ENCODE measurements around the gene FBXO9.
A peak's percentile ranks its signal among the peaks of the same experiment; 100 is the strongest.

FBXO9 gene

GRCh38 chr6:53065266-53066076 lies at the start of gene FBXO9:
TSS of gene FBXO9 (plus strand) at chr6:53065404. CDS start at chr6:53065790, 386 bp downstream.
- peak; percentile 50 for DNase-seq

DNA sequence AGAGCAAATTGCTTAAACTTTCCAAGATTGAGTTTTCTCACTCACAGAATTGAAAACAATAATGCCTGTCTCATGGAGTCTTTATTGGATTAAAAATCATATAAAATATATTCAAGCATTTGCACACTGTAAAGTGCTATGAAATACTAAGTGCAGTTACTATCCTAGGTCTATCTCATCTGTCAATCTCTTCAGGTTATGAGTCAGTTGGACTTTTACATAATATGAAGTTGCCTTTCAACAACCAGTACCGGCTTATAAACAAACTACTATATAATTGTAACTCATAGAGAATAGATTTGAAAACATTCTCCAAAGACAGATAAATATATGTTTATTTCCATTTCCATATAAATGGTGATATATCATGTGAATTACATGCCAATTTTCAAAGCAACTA lies 49.7 kb upstream of the FBXO9 start:
- no peak for DNase-seq

GRCh38 chr6:53018446-53018845 lies 46.8 kb upstream of the FBXO9 start:
- DNase-seq, result no peak

GRCh38 chr6:53020005-53020744 lies 45.0 kb upstream of the FBXO9 start:
- DNase-seq, result no peak

GRCh38 chr6:53023323-53023722 lies 41.9 kb upstream of the FBXO9 start:
- DNase-seq, result no peak

DNA sequence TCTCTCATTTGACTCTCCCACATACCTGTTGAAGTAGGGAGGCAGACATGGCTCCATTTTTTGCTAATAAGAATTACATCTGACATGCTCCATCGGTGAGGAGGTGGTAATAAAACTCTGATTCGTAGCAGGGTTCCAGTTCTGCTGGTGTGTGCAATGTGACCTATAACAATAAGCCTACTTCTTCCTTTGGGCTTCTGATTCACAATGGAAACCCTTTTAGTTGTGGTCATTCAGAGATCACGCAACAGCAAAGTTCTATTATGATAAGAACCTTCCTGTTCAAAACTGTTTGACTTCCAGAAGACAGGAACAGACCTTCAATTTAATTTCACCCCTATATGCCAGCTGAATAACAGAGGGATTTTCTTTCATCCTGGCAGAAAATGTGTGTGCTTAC lies 38.7 kb upstream of the FBXO9 start:
- DNase-seq, result no peak

- DNase-seq, result no peak
Measured at GRCh38 chr6:53027131-53027718, 38.0 kb upstream of the FBXO9 start.

- DNase-seq, result no peak
Measured at GRCh38 chr6:53028467-53028866, 36.7 kb upstream of the FBXO9 start.

GRCh38 chr6:53029257-53029656 lies 35.9 kb upstream of the FBXO9 start:
- no peak for DNase-seq

- no peak for DNase-seq
Measured at GRCh38 chr6:53029761-53030160, 35.4 kb upstream of the FBXO9 start.

- no peak for DNase-seq
Measured at GRCh38 chr6:53031281-53031680, 33.9 kb upstream of the FBXO9 start.

- DNase-seq, result no peak
Measured at GRCh38 chr6:53032849-53033248, 32.4 kb upstream of the FBXO9 start.

- no peak for DNase-seq
Measured at GRCh38 chr6:53033764-53034163, 31.4 kb upstream of the FBXO9 start.

DNA sequence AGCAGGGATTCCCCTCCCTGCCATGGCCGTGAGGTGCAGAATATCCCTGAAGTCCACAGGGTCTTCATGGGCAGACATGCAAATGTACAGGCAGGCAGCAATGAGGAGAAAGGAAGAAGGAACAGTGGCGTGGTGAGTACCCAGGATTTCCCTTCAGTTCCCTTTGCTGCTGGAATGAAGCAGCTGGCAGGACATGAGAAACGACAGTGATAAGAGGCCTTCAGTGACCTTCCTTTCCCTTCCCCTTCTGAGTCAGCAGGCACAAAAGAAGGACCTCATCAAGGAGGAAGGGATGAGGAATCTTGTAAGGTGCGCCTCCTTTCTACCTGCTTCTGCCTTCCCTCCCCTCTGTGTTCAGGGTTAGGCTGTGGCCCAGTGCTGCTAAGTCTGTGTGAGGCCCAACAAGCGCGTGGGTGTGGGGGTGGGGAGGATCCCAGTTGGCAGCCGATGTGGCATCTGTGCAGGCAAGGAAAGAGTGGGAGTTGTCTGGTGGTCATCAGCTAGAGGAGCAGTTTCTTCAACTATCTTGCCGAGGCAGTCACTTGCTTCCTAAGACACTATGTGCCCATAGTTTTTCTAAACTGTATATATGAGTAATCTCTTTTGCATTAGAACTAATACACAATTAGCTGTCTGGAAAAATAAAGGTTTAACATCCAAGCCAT lies 29.5 kb upstream of the FBXO9 start:
- DNase-seq, result no peak

GRCh38 chr6:53038141-53038540 lies 27.1 kb upstream of the FBXO9 start:
- DNase-seq, result no peak

DNA sequence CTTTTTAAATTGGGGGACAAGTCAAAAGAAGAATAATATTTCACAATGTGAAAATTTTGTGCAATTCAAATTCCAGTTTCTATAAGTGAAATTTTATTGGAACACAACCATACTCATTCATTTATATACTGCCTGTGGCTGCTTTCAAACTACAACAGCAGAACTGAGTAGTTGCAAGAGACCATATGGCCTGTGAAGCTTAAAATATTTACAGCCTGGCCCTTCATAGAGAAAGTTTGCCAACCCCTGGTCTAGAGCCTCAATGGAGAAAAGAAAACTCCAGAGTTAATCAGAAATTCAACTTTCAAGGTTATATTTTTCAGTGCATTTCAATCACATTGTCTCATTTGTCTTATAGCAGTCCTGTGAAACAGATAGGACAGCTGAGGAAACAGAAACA lies 26.6 kb upstream of the FBXO9 start:
- DNase-seq, result no peak

GRCh38 chr6:53041356-53041755 lies 23.8 kb upstream of the FBXO9 start:
- no peak for DNase-seq

GRCh38 chr6:53042112-53042511 lies 23.1 kb upstream of the FBXO9 start:
- no peak for DNase-seq

DNA sequence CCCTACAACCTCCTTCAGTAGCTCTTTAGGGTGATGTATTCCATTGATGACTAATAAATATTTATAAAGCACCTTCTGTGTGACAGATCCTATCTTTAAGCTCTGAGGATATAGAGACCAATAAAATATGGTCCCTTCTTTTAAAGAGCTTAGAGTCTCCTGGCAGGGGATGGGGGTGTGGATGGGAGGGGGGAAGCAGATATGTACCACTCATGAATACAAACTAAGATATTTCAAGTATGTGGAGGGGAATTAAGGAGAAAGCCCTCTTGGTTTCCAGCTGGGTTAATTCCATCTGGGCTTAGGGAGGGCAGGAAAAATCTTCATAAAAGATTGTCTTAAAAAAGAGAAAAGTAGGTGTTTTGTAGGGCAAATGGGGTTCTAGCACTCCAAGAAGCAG lies 21.6 kb upstream of the FBXO9 start:
- DNase-seq, result no peak

DNA sequence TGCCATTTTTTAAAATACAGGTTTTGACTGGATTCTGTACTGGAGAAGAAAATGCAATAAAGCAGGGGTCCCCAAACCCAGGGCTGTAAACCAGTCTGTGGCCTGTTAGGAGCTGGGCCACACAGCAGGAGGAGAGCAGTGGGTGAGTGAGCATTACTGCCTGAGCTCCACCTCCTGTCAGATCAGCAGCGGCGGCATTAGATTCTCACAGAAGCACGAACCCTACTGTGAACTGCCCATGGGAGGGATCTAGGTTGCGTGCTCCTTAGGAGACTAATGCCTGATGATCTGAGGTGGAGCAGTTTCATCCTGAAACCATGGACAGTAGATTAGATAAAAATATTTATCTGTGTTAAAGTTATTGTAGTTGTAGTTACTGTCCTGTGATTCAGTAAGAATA lies 21.1 kb upstream of the FBXO9 start:
- DNase-seq, result no peak

DNA sequence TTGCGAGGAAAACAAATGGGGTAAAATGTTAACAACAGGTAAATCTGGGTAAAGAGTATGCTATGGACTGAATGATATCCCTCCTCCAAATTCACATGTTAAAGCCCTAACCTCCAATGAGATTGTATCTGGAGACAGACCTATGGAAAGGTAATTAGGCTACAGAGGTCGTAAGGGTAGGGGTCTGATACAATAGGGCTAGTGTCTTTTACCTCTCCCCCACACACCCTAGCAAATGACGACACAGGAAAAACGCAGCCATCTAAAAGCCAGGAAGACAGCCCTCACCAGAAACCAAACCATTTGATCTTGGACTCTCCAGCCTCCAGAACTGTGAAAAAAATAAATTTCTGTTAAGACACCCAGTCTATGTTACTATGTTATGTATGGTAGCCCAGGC lies 20.6 kb upstream of the FBXO9 start:
- DNase-seq, result no peak

DNA sequence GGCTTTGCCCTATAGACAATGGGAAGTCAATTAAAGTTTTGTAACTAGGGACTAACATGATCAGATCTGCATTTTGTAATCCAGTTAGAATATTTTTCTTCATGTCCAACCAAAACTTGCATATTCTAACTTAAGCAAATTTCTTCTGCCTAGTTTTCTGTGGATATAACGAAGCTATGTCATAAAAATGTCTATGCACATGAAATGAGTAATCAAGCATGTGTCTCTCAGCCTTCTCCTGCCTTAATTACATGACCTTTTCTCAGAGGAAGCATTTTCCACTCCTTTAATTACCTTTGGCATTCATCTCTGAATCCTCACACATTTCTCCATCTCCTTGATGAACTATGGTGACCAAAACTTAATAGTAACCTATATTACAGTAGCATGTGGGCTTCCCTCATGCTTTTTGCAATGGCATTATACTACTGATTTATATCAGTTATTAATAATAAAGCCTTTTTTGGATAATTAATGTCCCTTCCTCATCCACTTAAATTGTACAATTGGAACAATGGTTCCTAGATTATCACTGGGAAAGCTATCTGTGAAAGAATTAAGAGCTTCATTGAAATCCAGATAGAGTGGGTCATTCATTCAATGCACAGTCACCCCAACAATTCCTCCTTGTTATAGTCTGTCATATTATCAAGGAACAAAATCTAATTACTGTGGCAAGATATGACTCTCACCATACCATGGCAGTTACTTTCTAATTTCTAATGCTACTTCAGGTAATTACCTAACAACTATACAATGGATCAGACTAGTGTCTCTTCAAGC lies 19.1 kb upstream of the FBXO9 start:
- DNase-seq, result no peak
